HT-29 (cell line): ENCODE results near the gene WDR1. TPM values are rescaled to one million over a fixed set of nuclear protein-coding genes. Genes with fewer than 3 reads are reported as not detected.

ENCODE experiments used
- DNase-seq: peaks from one replicate; pipeline ENCODE4 v3.0.0-alpha.2; 2015; ENCODE audit warnings: low spot score
- total RNA-seq: library from RNA; depleted of rRNA; stranded (reverse); fragments of >200 nt; shearing (Covaris generic); gene quantifications from 2 replicates; pipeline ENCODE4 v1.2.3, GENCODE V29; 2014

Gene WDR1
- total RNA-seq, 1 experiment from 2014 or later, result 310 TPM

GRCh38 chr4:10085828-10086505, 30.6 kb downstream of the WDR1 start:
- no peak for DNase-seq

- no peak for DNase-seq
Observed at GRCh38 chr4:10085386-10085785, 31.2 kb downstream of the WDR1 start.

GRCh38 chr4:10084651-10085358, 31.8 kb downstream of the WDR1 start:
- DNase-seq, result no peak

- no peak for DNase-seq
Observed at GRCh38 chr4:10083861-10084641, 32.5 kb downstream of the WDR1 start.

- no peak for DNase-seq
Observed at GRCh38 chr4:10083331-10083771, 33.2 kb downstream of the WDR1 start.

GRCh38 chr4:10082459-10083272, 33.9 kb downstream of the WDR1 start:
- no peak for DNase-seq

GRCh38 chr4:10082047-10082446, 34.6 kb downstream of the WDR1 start:
- no peak for DNase-seq

GRCh38 chr4:10081218-10081606, 35.4 kb downstream of the WDR1 start:
- no peak for DNase-seq

GRCh38 chr4:10080589-10081217, 35.9 kb downstream of the WDR1 start:
- no peak for DNase-seq

GRCh38 chr4:10079912-10080588, 36.5 kb downstream of the WDR1 start:
- no peak for DNase-seq

- no peak for DNase-seq
Observed at GRCh38 chr4:10079256-10079655, 37.3 kb downstream of the WDR1 start.

GRCh38 chr4:10078481-10079233, 37.9 kb downstream of the WDR1 start:
- DNase-seq, result no peak

GRCh38 chr4:10077483-10078335, 38.9 kb downstream of the WDR1 start:
- DNase-seq, result no peak

GRCh38 chr4:10077076-10077475, 39.5 kb downstream of the WDR1 start:
- DNase-seq, result no peak

GRCh38 chr4:10075953-10076391, 40.6 kb downstream of the WDR1 start:
- no peak for DNase-seq

- no peak for DNase-seq
Observed at GRCh38 chr4:10075158-10075863, 41.3 kb downstream of the WDR1 start.

GRCh38 chr4:10074767-10075105, 41.9 kb downstream of the WDR1 start:
- no peak for DNase-seq

GRCh38 chr4:10074076-10074766, 42.4 kb downstream of the WDR1 start:
- no peak for DNase-seq
